Activated naive CD4-positive, alpha-beta T cell treated with anti-CD3 and anti-CD28 coated beads, Interleukin-2, amount 10 ng/mL, durations not matched to agents 7 days and 5 days (primary cell): ENCODE measurements around the gene OPCML.

Experiments
- CTCF ChIA-PET: fragments of 350-600 bp; sonication (Branson Sonifier 250); formaldehyde crosslinking; loops from one replicate; lab custom pipeline; 2021; ENCODE audit warnings: antibody characterized with exemption; lab: Charles Lee
- DNase-seq: peaks from one replicate; pipeline ENCODE4 v3.0.0-alpha.2; 2020
- H3K27ac Mint-ChIP-seq: one replicate; pipeline ENCODE4 v1.8.0; 2021; ENCODE audit warnings: mild to moderate bottlenecking, moderate library complexity, mixed read lengths
- H3K27me3 Mint-ChIP-seq: one replicate; pipeline ENCODE4 v1.8.0; 2021; ENCODE audit warnings: mild to moderate bottlenecking, mixed read lengths
- H3K36me3 Mint-ChIP-seq: one replicate; pipeline ENCODE4 v1.8.0; 2021; ENCODE audit warnings: mixed read lengths
- H3K4me1 Mint-ChIP-seq: one replicate; pipeline ENCODE4 v1.8.0; 2021; ENCODE audit warnings: mixed read lengths
- H3K4me3 Mint-ChIP-seq: one replicate; pipeline ENCODE4 v1.8.0; 2021; ENCODE audit warnings: mild to moderate bottlenecking, moderate library complexity, mixed read lengths
- H3K9me3 Mint-ChIP-seq: one replicate; pipeline ENCODE4 v1.8.0; 2021; ENCODE audit warnings: mixed read lengths

OPCML gene

GRCh38 chr11:132463295-132464002 lies 1068.9 kb downstream of the OPCML start:
- Mint-ChIP-seq H3K4me1 (no peaks in the 10 kb centered on the region), H3K4me3 (no peak overlapping the region), H3K27me3 (no peaks in the 10 kb centered on the region), H3K9me3 (peaks cover 2% of the 10 kb centered on the region), H3K27ac (no peak overlapping the region), H3K36me3 (no peaks in the 10 kb centered on the region)
- CTCF ChIA-PET, result no interaction called here
- DNase-seq, result no peak

DNA sequence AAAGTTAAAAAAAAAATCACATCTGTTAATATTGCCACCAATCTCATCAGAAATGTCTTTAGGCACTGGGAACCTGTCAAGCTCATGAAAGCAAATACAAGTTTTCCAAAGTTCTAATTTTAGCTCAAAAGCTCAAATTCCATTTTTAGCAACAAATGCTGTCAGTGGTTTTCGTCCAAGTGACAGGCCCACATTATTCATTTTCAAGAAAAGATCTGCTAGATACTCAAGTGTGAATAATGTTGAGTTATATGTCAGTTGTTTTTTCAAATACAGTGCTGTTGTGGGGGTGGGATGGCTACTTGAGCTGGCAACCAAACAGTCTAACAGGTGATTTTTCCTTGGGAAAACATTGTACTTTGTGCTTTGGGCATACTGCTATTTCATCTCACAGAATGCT lies 1072.6 kb downstream of the OPCML start:
- Mint-ChIP-seq H3K9me3 (peaks cover 8% of the 10 kb centered on the region), H3K4me1 (no peaks in the 10 kb centered on the region), H3K4me3 (no peak overlapping the region), H3K36me3 (no peaks in the 10 kb centered on the region), H3K27ac (no peak overlapping the region), H3K27me3 (no peaks in the 10 kb centered on the region)
- DNase-seq, result no peak
- CTCF ChIA-PET, result no interaction called here

DNA sequence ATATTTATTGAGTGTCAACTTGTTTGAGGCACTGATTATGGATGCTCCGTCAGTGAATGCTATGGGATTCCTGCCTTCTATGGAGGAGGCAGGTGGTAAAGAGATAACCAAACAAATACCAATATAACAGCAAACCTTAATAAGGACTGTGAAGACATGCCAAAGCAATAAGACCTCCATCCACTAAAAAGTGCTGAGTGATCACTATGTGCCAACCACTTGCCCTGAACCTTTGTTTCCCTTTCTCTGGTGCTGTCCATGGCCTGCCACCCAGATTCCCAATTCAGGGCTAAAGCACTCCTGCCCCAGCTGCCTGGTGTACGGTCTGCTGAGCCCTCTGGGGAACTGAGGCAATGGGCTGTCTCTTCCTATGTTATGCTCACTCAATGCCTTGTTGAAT lies 1074.9 kb downstream of the OPCML start:
- Mint-ChIP-seq H3K27ac (no peak overlapping the region), H3K27me3 (no peaks in the 10 kb centered on the region), H3K9me3 (peaks cover 10% of the 10 kb centered on the region), H3K4me1 (no peaks in the 10 kb centered on the region), H3K36me3 (no peaks in the 10 kb centered on the region), H3K4me3 (no peak overlapping the region)
- DNase-seq, result no peak
- CTCF ChIA-PET, result no interaction called here

DNA sequence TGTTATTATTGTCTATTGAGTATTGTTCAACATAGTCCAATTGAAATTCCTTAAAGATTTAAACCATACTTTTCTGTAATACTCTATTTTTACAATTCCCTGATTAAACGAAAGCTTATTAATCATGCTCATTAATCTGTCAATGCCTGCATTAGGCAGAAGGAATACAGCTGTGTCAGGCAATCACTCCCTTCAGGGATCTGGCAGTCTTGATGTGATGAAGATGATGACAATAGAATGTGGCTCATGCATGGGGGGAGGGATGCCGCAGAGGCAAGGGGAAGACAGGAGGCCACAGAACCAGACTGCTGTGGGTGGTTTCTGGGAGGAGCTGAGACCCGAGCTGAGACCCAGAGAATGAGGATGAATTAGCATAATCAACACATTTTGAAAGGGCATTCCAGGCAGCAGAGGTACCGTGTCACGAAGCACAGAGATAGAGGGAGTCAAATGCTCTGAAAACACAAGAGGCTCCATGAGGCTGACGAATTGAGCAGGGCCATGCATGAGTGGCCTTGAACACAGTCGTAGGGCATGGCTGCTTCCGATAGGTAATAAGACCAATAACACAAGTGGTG lies 1075.5 kb downstream of the OPCML start:
- H3K9me3 Mint-ChIP-seq, result peaks cover 10% of the 10 kb centered on the region
- H3K36me3 Mint-ChIP-seq, result no peaks in the 10 kb centered on the region
- no peak overlapping the region for H3K4me3 Mint-ChIP-seq
- H3K4me1 Mint-ChIP-seq, result no peaks in the 10 kb centered on the region
- no peak overlapping the region for H3K27ac Mint-ChIP-seq
- H3K27me3 Mint-ChIP-seq, result no peaks in the 10 kb centered on the region
- no peak for DNase-seq
- CTCF ChIA-PET, result no interaction called here

GRCh38 chr11:132455044-132455443 lies 1077.3 kb downstream of the OPCML start:
- no peaks in the 10 kb centered on the region for H3K36me3 Mint-ChIP-seq
- H3K27ac Mint-ChIP-seq, result no peak overlapping the region
- peaks cover 8% of the 10 kb centered on the region for H3K9me3 Mint-ChIP-seq
- no peaks in the 10 kb centered on the region for H3K27me3 Mint-ChIP-seq
- no peak overlapping the region for H3K4me3 Mint-ChIP-seq
- H3K4me1 Mint-ChIP-seq, result no peaks in the 10 kb centered on the region
- no peak for DNase-seq
- CTCF ChIA-PET, result no interaction called here

GRCh38 chr11:132453406-132453805 lies 1078.9 kb downstream of the OPCML start:
- Mint-ChIP-seq H3K9me3 (peaks cover 14% of the 10 kb centered on the region), H3K27ac (no peak overlapping the region), H3K36me3 (no peaks in the 10 kb centered on the region), H3K4me3 (no peak overlapping the region), H3K27me3 (no peaks in the 10 kb centered on the region), H3K4me1 (no peaks in the 10 kb centered on the region)
- CTCF ChIA-PET, result no interaction called here
- DNase-seq, result no peak

GRCh38 chr11:132452616-132453015 lies 1079.7 kb downstream of the OPCML start:
- peaks cover 13% of the 10 kb centered on the region for H3K9me3 Mint-ChIP-seq
- CTCF ChIA-PET, result no interaction called here
- no peaks in the 10 kb centered on the region for H3K36me3 Mint-ChIP-seq
- H3K27ac Mint-ChIP-seq, result no peak overlapping the region
- H3K4me3 Mint-ChIP-seq, result no peak overlapping the region
- H3K4me1 Mint-ChIP-seq, result no peaks in the 10 kb centered on the region
- no peak for DNase-seq
- H3K27me3 Mint-ChIP-seq, result no peaks in the 10 kb centered on the region

DNA sequence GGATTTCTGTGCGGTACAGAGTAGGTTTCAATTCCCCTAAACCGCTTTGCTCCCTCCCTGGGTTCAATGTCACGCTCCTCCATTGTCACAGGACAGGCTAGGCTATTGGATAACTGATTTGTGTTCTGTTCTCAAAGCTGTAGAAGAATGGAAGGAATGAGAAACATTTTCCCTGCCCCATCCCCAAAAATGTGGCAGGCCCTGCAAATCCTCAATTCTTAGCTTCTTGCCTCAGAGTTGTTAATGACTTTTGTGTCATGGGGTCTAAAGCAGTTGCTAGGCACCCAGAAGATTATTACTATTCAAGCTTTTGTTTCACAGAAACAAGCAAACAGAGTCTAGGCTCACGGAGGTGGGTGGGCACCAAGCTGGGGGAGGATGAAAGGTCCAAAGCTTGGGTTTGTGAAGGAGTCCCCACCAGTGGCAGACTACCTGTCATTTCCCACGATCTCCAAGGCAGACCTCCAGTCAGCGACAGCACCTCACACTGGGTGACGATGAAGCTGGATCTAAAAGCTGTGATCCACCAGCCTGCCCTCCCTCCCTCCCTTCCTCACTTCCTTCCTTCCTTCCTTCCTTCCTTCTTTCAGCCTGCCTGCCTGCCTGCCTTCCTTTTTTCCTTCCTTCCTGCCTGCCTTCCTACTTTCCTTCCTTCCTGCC lies 1080.2 kb downstream of the OPCML start:
- Mint-ChIP-seq H3K36me3 (no peaks in the 10 kb centered on the region), H3K9me3 (peaks cover 12% of the 10 kb centered on the region), H3K27ac (no peak overlapping the region), H3K4me3 (no peak overlapping the region), H3K4me1 (no peaks in the 10 kb centered on the region), H3K27me3 (no peaks in the 10 kb centered on the region)
- DNase-seq, result no peak
- CTCF ChIA-PET, result no interaction called here

DNA sequence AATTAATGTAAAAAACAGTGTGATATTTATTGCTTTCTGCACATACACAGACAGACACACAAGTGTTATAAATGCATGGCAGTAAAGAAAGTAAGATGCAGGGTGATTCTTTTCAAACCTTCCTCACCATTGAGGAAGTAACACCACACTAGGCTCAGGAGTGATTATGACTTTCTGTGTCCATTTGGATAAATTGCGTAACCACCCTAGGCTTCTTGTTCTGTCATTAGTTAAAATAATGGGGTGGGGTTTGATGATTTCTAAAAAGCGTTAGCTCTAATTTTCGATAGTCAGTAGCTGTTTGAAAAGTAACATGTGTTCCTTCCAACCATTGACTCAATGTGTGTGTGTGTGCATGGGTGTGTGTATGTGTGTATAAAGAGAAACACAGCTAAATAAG lies 1081.7 kb downstream of the OPCML start:
- H3K36me3 Mint-ChIP-seq, result no peaks in the 10 kb centered on the region
- no peak for DNase-seq
- peaks cover 12% of the 10 kb centered on the region for H3K9me3 Mint-ChIP-seq
- no peak overlapping the region for H3K4me3 Mint-ChIP-seq
- H3K27ac Mint-ChIP-seq, result no peak overlapping the region
- CTCF ChIA-PET, result no interaction called here
- no peaks in the 10 kb centered on the region for H3K4me1 Mint-ChIP-seq
- no peaks in the 10 kb centered on the region for H3K27me3 Mint-ChIP-seq

GRCh38 chr11:132448334-132448995 lies 1083.8 kb downstream of the OPCML start:
- Mint-ChIP-seq H3K4me3 (no peak overlapping the region), H3K27ac (no peak overlapping the region), H3K27me3 (no peaks in the 10 kb centered on the region), H3K9me3 (peaks cover 9% of the 10 kb centered on the region), H3K36me3 (no peaks in the 10 kb centered on the region), H3K4me1 (no peaks in the 10 kb centered on the region)
- DNase-seq, result no peak
- CTCF ChIA-PET, result no interaction called here

- CTCF ChIA-PET, result no interaction called here
- no peaks in the 10 kb centered on the region for H3K4me1 Mint-ChIP-seq
- no peaks in the 10 kb centered on the region for H3K36me3 Mint-ChIP-seq
- H3K27me3 Mint-ChIP-seq, result no peaks in the 10 kb centered on the region
- peaks cover 12% of the 10 kb centered on the region for H3K9me3 Mint-ChIP-seq
- no peak for DNase-seq
- no peak overlapping the region for H3K4me3 Mint-ChIP-seq
- H3K27ac Mint-ChIP-seq, result no peak overlapping the region
Measured at GRCh38 chr11:132447761-132448160, 1084.5 kb downstream of the OPCML start.

GRCh38 chr11:132445859-132446291 lies 1086.4 kb downstream of the OPCML start:
- Mint-ChIP-seq H3K27ac (no peak overlapping the region), H3K9me3 (peaks cover 15% of the 10 kb centered on the region), H3K36me3 (no peaks in the 10 kb centered on the region), H3K4me1 (no peaks in the 10 kb centered on the region), H3K4me3 (no peak overlapping the region), H3K27me3 (no peaks in the 10 kb centered on the region)
- no peak for DNase-seq
- CTCF ChIA-PET, result no interaction called here

GRCh38 chr11:132444911-132445310 lies 1087.4 kb downstream of the OPCML start:
- no peak overlapping the region for H3K4me3 Mint-ChIP-seq
- no peaks in the 10 kb centered on the region for H3K27me3 Mint-ChIP-seq
- H3K9me3 Mint-ChIP-seq, result peaks cover 16% of the 10 kb centered on the region
- no peaks in the 10 kb centered on the region for H3K4me1 Mint-ChIP-seq
- CTCF ChIA-PET, result no interaction called here
- H3K27ac Mint-ChIP-seq, result no peak overlapping the region
- H3K36me3 Mint-ChIP-seq, result no peaks in the 10 kb centered on the region
- no peak for DNase-seq

GRCh38 chr11:132439711-132440255 lies 1092.5 kb downstream of the OPCML start:
- Mint-ChIP-seq H3K9me3 (peaks cover 14% of the 10 kb centered on the region), H3K4me1 (no peaks in the 10 kb centered on the region), H3K36me3 (no peaks in the 10 kb centered on the region), H3K4me3 (no peak overlapping the region), H3K27ac (no peak overlapping the region), H3K27me3 (no peaks in the 10 kb centered on the region)
- CTCF ChIA-PET, result no interaction called here
- DNase-seq, result no peak
